Activated naive CD4-positive, alpha-beta T cell treated with anti-CD3 and anti-CD28 coated beads, Interleukin-2, amount 50 U/mL, for 72 hours (primary cell): ENCODE data around the gene TACR2. TPM values are rescaled to one million over a fixed set of nuclear protein-coding genes. Genes with fewer than 3 reads are reported as not detected.
A peak's percentile ranks its signal among the peaks of the same experiment; 100 is the strongest.

Source experiments
- ATAC-seq, 2 donors: fragments of 150-1000 bp; cut with Tn5 transposase; 2 replicates each; pipeline ENCODE4 v1.10.0; 2021; ENCODE audit warnings: mild to moderate bottlenecking in 2 of 2, moderate library complexity in 2 of 2
- DNase-seq, 2 donors: peaks; one replicate each; pipeline ENCODE4 v3.0.0; 2021 to 2022; ENCODE audit warnings: low spot score in 2 of 2
- H3K27ac Mint-ChIP-seq, 2 donors: one replicate each; pipeline ENCODE4 v1.8.0; 2022; ENCODE audit warnings: mild to moderate bottlenecking in 2 of 2, mixed read lengths in 2 of 2
- H3K36me3 Mint-ChIP-seq, 2 donors: one replicate each; pipeline ENCODE4 v1.8.0; 2022; ENCODE audit warnings: mixed read lengths in 2 of 2
- H3K9me3 Mint-ChIP-seq, 2 donors: one replicate each; pipeline ENCODE4 v1.8.0; 2022; ENCODE audit warnings: mixed read lengths in 2 of 2
- total RNA-seq, 2 donors: library from RNA; stranded (reverse); gene quantifications; one replicate each; pipeline ENCODE4 v1.2.3, GENCODE V29; 2022

Gene TACR2
- total RNA-seq, 2 donors from 2014 or later, result 0.16 TPM; not detected in 1

- peak in 1 of 2 donors; percentile 22 for ATAC-seq
- DNase-seq, result peak in 1 of 2 donors; percentile 41
- Mint-ChIP-seq H3K36me3 (no peaks in the 10 kb centered on the region), H3K9me3 (no peaks in the 10 kb centered on the region), H3K27ac (no peak overlapping the region)
Observed at GRCh38 chr10:69413221-69413865, 3.4 kb downstream of the TACR2 start.

GRCh38 chr10:69412232-69412790 is 4.4 kb downstream of the TACR2 start:
- DNase-seq, result no peak
- peak overlapping the region in 1 of 2 donors; percentile 19 for H3K27ac Mint-ChIP-seq
- no peaks in the 10 kb centered on the region for H3K9me3 Mint-ChIP-seq
- ATAC-seq, result no peak
- H3K36me3 Mint-ChIP-seq, result no peaks in the 10 kb centered on the region

GRCh38 chr10:69411476-69411875 is 5.2 kb downstream of the TACR2 start:
- H3K9me3 Mint-ChIP-seq, result no peaks in the 10 kb centered on the region
- no peaks in the 10 kb centered on the region for H3K36me3 Mint-ChIP-seq
- peak overlapping the region in 1 of 2 donors; percentile 88 for H3K27ac Mint-ChIP-seq
- DNase-seq, result no peak
- ATAC-seq, result no peak

DNA sequence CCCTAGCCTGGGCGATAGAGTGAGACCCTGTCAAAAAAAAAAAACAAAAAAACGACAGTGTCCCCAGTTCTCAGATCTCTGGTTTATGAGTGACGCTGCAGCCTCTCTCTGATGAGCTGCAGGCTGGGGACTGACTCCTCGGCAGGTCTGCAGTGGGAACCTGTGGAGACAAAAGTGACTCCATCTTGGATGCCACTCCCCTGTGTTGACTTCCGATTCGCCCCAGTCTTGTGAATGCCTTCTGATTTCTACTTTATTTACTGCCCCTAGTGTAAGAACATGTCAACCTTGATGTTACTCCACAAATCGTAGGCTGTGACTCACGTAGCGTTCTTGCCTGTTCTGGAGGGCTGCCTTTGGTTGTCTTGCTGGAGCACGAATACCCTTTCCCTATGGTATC is 6.2 kb downstream of the TACR2 start:
- DNase-seq (no peak), ATAC-seq (no peak)
- Mint-ChIP-seq H3K27ac (no peak overlapping the region), H3K36me3 (no peaks in the 10 kb centered on the region), H3K9me3 (no peaks in the 10 kb centered on the region)

DNA sequence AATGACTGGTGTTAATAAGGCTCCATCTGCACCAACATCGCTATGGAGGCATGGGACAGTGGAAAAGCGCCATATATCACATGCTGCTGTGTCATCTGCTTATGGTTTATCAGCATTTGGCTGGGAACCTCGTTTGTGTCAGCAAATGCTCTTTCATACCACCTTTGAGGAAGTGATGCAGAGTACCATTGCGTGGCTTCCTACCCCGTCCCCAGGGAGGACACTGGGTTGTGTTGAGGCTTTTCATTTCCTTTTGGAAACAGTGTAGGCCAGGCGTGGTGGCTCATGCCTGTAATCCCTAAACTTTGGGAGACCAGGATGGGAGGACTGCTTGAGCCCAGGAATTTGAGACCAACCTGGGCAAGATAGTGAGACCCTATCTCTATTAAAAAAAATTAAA is 6.8 kb downstream of the TACR2 start:
- no peak for DNase-seq
- H3K27ac Mint-ChIP-seq, result no peak overlapping the region
- ATAC-seq, result no peak
- H3K36me3 Mint-ChIP-seq, result no peaks in the 10 kb centered on the region
- no peaks in the 10 kb centered on the region for H3K9me3 Mint-ChIP-seq

DNA sequence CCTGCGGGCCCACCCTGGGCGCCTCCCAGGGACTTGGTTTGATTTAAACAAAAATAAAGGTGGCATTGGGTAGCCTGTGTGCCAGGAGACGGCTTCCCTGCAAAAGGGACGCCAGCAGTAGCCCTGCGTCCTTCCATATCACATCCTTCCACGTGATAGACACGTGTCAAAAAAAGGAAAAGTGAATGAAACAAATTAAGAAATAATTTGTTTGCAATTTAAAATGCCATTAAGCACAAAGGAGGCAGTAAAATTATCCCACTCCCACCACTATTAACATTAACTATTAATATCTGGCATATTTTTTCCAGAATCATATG is 7.6 kb downstream of the TACR2 start:
- DNase-seq, result no peak
- no peaks in the 10 kb centered on the region for H3K9me3 Mint-ChIP-seq
- H3K27ac Mint-ChIP-seq, result peak overlapping the region in 1 of 2 donors; percentile 81
- ATAC-seq, result no peak
- no peaks in the 10 kb centered on the region for H3K36me3 Mint-ChIP-seq

GRCh38 chr10:69408318-69409175 is 8.2 kb downstream of the TACR2 start:
- H3K27ac Mint-ChIP-seq, result peak overlapping the region; percentile 81 to 95

GRCh38 chr10:69407621-69408301 is 9.0 kb downstream of the TACR2 start:
- ATAC-seq (no peak), DNase-seq (no peak)
- no peaks in the 10 kb centered on the region for H3K36me3 Mint-ChIP-seq
- H3K27ac Mint-ChIP-seq, result peak overlapping the region in 1 of 2 donors; percentile 81
- no peaks in the 10 kb centered on the region for H3K9me3 Mint-ChIP-seq

More at GRCh38 chr10:69408318-69409175, 8.2 kb downstream of the TACR2 start:
- H3K36me3 Mint-ChIP-seq, result no peaks in the 10 kb centered on the region
- H3K9me3 Mint-ChIP-seq, result no peaks in the 10 kb centered on the region
- DNase-seq (peak; percentile 92), ATAC-seq (peak; percentile 87 to 97)

- no peak for ATAC-seq
- Mint-ChIP-seq H3K27ac (peak overlapping the region in 1 of 2 donors; percentile 81), H3K36me3 (peaks cover 0 to 5% of the 10 kb centered on the region in 2 donors), H3K9me3 (no peaks in the 10 kb centered on the region)
- no peak for DNase-seq
Observed at GRCh38 chr10:69406816-69407580, 9.7 kb downstream of the TACR2 start.

DNA sequence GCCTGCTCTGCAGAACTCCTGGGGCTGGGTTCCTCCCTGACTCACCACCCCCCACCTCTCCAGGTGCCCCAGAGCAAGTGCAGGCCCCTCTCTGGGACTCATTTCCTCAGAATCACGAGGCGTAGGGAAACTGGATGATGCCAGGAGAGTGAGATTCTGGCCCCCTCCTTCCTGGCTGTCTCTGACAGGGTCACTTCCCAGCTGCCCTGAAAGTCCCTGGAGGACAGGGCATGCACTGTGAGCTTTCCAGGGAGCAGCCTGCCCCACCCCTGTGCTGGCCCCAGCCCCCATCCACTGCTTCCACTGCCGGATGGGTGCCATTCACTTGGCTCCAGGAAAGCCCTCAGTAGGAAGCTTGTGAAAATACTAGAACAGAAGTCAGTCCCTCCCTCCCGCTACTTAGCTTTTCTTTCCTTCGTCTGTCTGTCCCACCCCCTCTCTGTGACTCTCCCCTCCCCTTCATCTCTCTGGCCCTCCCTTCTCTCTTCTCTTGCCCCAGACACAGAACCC is 10.4 kb downstream of the TACR2 start:
- DNase-seq (no peak), ATAC-seq (no peak)
- Mint-ChIP-seq H3K9me3 (no peaks in the 10 kb centered on the region), H3K27ac (peak overlapping the region; percentile 18 to 81), H3K36me3 (peaks cover 3 to 8% of the 10 kb centered on the region in 2 donors)

DNA sequence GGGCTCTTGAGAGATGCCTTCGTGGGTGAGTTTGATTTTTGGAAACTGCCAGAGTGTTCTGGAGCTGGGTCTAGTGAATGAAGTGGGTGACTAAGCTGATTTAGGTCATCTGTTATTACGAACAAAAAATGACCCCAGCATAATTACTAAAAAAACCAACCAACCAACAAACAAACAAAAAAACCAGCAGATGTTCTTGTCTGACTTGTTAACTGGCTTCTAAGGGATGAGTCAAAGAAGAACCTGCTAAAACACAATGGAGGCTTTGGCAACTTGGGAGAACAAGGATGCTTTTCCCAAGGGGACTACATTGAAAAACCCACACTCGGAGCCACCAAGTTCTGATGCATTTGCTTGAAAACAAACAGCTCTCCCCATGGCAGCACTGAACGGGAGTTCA is 11.5 kb downstream of the TACR2 start:
- ATAC-seq (no peak), DNase-seq (no peak)
- no peaks in the 10 kb centered on the region for H3K9me3 Mint-ChIP-seq
- H3K27ac Mint-ChIP-seq, result no peak overlapping the region
- H3K36me3 Mint-ChIP-seq, result peaks cover 9 to 16% of the 10 kb centered on the region in 2 donors

GRCh38 chr10:69404786-69405185 is 11.9 kb downstream of the TACR2 start:
- H3K36me3 Mint-ChIP-seq, result peaks cover 9 to 16% of the 10 kb centered on the region in 2 donors
- H3K27ac Mint-ChIP-seq, result peak overlapping the region in 1 of 2 donors; percentile 52
- no peaks in the 10 kb centered on the region for H3K9me3 Mint-ChIP-seq
- no peak for DNase-seq
- ATAC-seq, result no peak

GRCh38 chr10:69403519-69403918 is 13.2 kb downstream of the TACR2 start:
- Mint-ChIP-seq H3K36me3 (peaks cover 9 to 24% of the 10 kb centered on the region in 2 donors), H3K9me3 (no peaks in the 10 kb centered on the region), H3K27ac (no peak overlapping the region)
- ATAC-seq, result no peak
- DNase-seq, result no peak

DNA sequence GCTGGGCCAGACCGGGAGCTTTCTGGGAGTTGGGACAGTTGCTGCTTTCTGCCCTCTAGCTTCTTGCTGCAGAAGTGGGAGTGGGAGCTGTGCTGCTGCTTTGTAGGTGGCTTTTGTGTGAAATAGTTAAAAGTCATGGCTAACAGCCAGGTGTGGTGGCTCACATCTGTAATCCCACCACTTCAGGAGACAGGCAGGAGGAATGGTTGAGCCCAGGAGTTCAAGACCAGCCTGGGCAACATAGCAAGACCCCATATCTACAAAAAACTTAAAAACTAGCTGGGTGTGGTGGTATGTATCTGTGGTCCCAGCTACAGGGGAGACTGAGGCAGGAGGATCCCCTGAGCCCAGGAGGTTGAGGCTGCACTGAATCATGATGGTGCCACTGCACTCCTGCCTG is 13.7 kb downstream of the TACR2 start:
- no peak overlapping the region for H3K27ac Mint-ChIP-seq
- DNase-seq (no peak), ATAC-seq (no peak)
- H3K9me3 Mint-ChIP-seq, result no peaks in the 10 kb centered on the region
- H3K36me3 Mint-ChIP-seq, result peaks cover 9 to 27% of the 10 kb centered on the region in 2 donors

GRCh38 chr10:69402386-69402785 is 14.3 kb downstream of the TACR2 start:
- Mint-ChIP-seq H3K27ac (peak overlapping the region in 1 of 2 donors; percentile 91), H3K36me3 (peaks cover 9 to 27% of the 10 kb centered on the region in 2 donors), H3K9me3 (no peaks in the 10 kb centered on the region)
- ATAC-seq (no peak), DNase-seq (no peak)

DNA sequence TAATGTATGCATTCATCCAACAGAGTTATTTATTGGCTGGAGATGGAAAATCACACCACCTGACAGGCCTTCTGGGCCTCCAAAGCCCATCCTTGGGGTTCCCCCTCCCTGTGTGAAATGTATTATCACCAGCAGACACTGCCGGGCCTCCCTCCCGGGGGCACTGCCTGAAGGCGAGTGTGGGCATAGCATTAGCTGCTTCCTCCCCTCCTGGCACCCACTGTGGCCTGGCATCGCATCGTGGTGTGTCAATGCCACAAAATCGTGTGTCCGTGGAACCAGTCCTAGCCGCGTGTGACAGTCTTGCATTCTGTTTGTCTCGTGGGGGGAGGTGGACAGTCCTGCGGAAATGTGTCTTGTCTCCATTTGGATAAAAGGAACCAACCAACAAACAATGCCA is 15.3 kb downstream of the TACR2 start:
- Mint-ChIP-seq H3K27ac (peak overlapping the region in 1 of 2 donors; percentile 65), H3K9me3 (no peaks in the 10 kb centered on the region), H3K36me3 (peaks cover 9 to 27% of the 10 kb centered on the region in 2 donors)
- no peak for ATAC-seq
- no peak for DNase-seq
